Stimulated activated CD8-positive, alpha-beta memory T cell treated with anti-CD3 and anti-CD28 coated beads, Interleukin-12 subunit alpha, Interleukin-12 subunit beta, amount 100 ng/mL, for 24 hours (primary cell): ENCODE results near the gene SCAMP3.
"Not testable (repeated sequence)": the region's sequence is repeated elsewhere in the genome, so short reads cannot be mapped to it uniquely, and the experiment has no call there.

Experiments used
- DNase-seq: peaks from one replicate; pipeline ENCODE4 v3.0.0-alpha.2; 2020; ENCODE audit errors: extremely low read depth

Gene SCAMP3

DNA sequence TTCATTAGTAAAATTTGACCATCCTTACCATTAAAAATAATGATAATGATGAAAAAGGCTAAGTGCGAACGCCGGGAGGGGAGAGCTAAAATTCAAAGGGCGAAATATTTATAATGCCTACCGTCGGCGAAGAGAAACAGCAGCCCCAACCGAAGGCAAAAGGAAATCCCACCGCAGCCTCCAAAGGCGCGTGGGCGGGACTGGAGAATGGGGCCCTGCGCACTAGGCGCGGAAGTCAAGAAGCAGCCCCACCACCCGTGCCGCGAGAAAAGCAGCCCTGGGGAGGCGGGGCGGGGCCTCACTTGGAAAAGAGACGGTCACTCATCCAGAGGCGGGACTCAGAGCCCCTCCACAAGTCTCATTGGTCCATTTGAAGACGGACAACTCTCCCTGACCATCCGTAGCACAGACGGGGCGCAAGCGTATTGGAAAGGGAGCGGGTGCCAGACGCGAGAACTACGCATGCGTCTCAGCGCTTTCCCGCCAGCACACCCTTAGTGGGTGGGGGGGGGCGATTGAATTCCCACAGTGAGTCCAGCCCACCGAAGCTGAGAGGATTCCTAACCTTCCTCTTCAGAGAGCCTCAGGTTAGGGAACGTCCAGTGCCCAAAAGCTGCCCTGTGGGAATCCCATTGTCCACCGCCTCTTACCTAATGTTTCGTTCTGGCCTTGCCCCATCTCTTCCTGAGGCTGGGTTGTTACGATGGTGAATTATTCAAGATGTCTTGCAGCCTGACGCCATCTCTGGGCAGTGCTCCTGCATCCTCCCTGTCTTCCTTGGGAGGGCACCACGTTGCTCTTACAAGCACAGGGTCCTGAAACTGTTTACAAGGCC, 34.7 kb downstream of the SCAMP3 start:
- peak; percentile 98 for DNase-seq

DNA sequence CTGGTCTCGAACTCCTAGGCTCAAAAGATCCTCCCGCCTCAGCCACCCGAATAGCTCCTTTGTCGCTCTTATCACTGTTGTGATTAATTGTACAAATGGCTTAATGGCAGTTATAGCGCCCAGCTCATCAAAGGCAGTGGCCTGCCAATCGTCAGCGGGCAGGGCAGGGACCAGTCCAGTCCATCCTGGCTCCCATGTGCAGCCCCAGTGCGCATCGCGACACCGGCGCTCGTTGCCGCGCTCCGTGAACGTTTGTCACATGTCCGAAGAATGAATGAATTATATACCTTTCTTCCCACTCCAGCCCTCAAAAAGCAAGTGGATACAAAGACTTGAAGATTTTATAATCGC, 35.3 kb downstream of the SCAMP3 start:
- no peak for DNase-seq

DNA sequence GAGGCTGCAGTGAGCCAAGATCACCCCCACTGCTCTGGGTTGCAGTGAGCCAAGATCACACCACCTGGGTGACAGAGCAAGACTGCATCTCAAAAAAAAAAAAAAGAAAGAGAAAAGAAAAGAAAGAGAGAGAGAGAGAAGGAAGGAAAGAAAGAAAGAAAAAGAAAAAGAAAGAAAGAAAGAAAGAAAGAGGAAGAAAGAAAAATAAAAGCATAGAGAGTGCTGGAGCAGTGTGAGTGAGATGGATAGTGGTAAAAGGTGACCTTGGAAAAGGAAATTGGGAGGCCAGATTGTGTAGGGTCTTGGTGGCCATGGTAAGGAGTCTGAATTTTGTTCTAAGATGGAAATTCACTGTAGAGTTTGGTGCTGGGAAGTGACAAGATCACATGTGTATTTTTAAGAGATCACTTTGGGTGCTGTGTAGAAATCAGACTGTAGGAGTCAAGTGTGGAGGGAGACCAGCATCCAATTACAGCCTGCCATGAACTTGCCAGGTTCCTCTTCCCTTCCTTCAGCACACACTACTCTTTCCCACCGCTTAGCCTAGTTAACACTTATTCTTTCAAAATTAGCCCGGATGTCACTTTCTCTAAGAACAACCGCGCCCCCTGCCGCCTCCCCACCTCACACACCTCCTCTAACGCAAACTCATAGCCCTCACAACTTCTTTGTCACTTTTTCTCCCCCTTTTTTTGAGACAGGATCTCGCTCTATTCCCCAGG, 35.8 kb downstream of the SCAMP3 start:
- peak; percentile 48 for DNase-seq

DNA sequence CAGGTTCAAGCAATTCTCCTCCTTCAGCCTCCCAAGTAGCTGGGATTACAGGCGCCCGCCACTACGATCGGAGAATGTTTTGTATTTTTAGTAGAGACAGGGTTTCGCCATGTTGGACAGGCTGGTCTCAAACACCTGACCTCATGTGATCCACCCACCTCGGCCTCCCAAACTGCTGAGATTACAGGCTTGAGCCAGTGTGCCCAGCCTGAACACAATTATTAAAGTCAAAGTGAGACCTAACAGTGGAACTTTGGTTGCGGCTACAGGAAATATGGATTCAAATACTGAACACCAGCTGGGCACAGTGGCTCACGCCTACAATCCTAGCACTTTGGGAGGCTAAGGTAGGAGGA, 36.8 kb downstream of the SCAMP3 start:
- not testable (repeated sequence) for DNase-seq

DNA sequence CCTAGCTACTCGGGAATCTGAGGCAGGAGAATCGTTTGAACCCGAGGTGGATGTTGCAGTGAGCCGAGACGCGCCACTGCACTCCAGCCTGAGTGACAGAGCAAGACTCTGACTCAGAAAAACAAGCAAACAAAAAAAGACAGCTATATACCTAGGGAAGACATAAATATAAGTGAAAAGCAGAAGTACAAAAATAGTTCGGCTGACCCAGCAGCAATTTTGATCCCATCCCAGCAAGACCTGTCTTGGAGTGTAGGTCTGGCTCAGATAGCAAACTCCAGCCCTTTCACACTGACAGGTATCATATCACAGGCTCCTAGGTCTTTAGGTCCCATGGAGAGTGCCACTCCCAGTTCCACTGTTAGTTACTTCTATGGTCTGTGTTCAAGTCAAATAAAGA, 39.1 kb downstream of the SCAMP3 start:
- DNase-seq, result no peak

DNA sequence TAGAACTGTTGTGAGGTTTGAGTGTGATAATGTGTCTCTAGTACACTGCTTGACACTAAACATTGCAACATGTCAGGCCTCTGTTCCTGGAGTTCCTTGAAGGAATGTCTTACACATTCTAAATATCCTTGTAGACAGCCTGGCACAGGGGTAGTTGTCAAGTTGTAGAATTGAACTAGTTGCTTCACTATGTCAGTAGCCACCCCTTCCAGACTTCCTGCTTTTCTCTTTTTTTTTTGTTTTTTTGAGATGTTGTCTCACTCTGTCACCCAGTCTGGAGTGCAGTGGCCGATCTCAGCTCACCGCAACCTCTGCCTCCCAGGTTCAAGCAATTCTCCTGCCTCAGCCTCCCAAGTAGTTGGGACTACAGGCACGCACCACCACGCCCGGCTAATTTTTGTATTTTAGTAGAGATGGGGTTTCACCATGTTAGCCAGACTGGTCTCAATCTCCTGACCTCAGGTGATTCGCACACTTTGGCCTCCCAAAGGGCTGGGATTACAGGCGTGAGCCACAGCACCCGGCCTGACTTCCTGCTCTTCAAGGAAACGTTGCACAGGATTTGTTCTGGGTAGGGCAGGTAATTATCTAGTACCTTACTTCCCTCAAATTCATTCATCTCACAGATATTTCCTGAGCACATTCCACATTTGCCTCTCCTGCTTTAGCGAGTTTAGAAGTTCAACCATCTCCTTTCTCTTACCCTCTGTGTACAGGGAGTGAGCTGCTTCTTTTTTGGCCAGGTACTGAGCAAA, 41.8 kb downstream of the SCAMP3 start:
- DNase-seq, result not testable (repeated sequence)

DNA sequence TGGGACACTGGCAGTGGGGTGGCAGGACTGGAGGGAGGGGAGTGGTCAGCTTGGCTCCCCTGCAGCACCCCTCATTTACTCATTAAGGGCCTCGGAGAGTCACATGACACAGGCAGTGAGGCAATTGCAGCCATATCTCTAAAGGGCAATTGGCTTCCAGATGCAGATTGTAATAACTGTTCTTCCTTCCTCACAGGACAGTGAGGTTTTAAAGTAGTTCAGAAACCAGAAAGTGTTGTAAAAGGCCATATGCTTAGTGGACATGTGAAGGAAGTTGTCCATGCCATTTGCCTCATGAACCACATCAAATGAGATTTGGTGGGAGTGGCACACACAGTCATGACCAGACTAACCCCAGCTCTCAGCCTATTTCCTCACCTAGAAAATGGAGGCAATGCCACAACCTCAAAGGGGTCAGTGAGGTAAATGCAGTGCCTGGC, 42.5 kb downstream of the SCAMP3 start:
- no peak for DNase-seq

DNA sequence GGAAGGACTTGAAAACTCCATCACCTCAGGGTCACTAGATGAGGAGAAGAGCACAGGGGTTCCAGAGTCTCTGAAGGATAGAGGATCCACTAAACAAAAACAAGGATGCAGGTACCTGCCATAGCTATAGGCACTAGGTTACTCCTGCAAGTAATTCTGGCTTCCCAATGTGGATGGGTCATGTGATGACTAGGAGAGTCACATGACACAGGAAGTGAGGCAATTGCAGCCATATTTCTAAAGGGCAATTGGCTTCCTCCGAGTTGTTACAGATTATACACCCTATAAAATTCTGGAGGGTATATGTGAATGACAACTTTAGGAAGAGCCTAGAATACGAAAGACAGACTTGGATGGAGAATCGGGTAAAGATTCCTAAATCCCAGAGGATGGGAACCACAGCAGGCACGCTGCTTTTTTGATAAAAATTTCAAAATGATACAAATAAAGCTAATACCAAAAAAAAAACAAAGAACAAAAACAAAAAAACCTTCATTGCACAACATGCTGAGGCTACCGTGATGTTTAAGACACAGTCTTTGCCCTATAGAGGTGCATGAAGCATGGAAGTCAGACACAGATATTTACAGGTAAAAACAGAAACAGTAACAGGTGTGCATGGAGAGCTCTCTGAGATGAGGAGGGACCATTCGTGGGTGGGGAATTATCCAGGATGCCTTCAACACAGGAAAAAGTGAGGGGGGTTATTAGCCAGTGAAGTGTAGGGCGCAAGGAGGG, 43.1 kb downstream of the SCAMP3 start:
- no peak for DNase-seq

DNA sequence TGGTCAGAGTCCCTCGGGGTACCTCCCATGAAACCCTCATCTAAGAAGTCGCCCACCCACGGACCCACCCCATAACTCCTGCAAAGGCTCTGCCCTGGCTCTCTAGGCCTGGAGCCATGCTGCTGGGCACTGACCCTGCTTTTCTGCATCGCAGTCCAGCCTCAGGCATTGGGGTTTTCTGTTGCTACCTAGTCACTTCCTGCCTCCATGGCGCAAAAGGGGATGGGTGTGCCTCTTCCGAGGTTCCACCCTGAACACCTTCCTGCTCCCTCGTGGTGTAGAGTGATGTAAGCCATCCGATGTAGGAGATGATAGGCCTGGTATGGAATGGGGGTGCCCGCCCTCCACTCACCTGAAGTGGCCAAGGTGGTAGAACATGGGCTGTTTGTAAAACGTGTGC, 47.5 kb downstream of the SCAMP3 start:
- DNase-seq, result not testable (repeated sequence)

DNA sequence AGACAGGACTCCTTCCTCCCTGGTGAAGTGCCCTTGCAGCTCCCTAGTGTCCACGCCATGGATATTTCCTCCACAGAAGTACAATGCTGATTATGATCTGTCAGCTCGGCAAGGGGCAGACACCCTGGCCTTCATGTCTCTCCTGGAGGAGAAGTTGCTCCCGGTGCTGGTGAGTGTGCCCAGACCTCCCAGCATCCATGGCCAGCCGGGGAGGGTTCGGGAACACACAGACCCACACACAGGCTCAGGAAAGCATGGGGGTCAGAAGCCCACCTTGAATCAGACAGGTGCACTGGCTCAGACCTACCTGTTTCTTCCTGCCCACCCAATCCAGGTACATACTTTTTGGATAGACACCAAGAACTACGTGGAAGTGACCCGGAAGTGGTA, 50.1 kb downstream of the SCAMP3 start:
- not testable (repeated sequence) for DNase-seq

DNA sequence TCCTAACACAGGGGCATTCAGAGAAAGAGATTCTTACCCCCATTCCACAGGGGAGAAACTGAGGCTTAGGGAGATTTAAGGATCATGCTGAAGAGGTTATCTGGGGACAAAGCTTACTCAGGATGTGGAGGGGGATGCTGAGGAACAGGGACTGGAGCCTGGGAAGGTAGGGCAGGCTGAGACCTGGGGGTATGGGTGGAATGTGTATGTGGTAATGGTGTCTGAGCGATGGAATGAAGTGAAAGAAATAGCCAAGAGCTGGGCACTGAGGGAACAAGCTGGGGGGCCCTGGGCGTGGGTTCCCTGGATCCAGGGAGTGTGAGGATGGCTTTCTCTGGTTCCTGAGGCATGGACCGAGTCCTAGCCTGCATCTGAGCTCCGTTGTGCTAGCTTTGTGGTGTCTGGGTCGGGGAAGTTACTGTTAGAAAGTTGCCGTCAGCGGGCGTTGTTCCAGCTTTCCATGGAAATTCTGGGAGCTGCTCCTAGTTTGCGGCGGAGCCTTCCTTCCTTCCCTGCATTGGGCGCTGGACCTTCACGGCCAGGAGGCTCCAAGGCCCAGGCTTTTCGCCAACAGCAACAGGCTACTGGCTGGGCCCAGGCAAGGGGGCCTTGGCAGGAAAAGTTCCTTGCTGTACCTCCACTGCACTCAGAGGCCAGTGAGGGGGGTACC, 50.6 kb downstream of the SCAMP3 start:
- not testable (repeated sequence) for DNase-seq

DNA sequence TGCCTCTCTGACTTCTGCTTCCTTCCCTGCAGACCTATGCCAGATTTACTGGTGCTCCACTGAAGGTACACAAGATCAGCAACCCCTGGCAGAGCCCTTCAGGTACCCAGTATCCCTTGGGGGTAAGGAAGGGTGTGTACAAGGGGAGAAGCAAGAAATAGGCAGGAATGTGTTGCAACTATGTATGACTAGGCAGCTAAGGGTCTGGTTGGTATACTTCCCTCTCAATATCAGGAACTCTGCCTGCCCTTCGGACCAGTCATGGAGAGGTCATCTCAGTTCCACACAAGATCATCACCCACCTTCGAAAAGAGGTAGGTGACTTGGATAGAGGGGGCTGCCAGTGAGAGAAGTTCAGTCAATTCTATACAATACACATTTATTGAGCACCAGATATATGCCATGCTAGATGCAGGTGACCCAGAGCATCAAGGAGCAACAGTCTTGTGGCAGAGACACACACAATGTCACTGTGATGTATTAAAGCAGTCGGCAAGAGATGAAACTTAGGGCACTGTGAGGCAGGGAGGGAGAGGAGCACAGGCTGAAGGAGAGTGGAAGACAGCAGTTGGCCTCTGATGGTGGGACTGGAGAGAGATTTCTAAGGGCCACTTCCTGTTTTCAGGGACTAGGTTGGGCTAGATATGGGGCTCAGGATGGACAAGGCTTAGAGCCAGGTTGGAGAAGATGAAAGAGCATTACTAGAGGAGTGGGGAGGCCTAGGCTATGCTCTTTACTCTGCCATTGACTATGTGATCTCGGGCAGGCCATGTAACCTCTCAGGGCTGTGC, 51.7 kb downstream of the SCAMP3 start:
- DNase-seq, result no peak

DNA sequence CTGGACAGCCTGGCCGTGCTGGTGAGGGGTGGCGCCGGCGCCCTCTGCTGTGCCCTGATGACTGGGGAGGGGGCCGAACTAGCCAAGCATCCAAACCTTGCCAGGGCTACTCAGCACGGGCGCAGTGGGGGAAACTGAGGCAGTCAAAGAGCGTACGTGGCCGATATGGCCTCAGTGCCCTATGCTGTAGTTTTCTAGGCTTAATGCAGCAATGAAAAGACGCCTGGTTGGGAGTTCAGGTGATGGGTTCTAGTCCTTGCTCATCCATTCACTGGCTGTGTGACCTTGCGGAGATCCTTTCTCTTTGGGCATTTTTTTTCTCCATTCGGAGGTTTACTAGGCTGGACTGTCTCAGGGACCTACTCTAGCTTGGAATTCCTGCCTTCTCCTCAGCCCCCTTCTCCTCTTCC, 52.8 kb downstream of the SCAMP3 start:
- DNase-seq, result no peak

DNA sequence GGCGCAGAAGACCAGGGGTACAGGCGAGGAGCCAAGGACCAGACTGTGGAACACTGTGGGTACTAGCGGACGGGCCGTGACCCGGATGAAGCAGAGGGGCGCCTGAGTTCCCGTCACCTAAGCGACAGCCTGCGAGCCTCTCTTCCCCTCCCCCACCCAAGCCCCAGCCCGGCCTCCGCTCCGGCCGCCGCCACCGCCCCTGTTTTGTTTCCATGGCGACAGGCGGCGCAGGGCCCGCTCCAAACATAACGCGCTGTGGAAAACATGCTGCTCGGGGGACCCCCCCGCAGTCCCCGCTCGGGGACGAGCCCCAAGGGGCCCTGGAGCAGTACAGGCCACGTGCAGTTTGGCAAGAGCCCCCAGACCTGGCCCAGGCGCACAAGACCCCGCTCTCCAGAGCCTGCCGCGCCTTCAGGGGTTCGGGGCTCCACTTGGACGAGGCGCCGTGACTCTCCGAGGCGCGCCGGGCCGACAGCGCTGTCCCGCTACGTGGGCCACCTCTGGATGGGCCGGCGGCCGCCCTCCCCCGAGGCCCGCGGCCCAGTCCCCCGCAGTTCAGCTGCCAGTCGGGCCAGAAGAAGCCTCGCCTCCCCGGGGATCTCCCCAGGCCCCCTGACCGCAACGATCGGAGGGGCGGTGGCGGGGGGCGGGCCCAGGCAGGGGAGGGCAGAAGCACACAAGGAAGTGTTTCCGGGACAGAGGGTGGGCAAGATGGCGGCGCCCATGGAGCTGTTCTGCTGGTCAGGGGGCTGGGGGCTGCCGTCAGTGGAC, 53.4 kb downstream of the SCAMP3 start, which contains the start of gene MTX1:
MTX1 (plus strand) TSS at position 155 of the 771 bp plus-strand sequence; CDS start at position 265, 110 bp downstream.
- peak; percentile 78 for DNase-seq

DNA sequence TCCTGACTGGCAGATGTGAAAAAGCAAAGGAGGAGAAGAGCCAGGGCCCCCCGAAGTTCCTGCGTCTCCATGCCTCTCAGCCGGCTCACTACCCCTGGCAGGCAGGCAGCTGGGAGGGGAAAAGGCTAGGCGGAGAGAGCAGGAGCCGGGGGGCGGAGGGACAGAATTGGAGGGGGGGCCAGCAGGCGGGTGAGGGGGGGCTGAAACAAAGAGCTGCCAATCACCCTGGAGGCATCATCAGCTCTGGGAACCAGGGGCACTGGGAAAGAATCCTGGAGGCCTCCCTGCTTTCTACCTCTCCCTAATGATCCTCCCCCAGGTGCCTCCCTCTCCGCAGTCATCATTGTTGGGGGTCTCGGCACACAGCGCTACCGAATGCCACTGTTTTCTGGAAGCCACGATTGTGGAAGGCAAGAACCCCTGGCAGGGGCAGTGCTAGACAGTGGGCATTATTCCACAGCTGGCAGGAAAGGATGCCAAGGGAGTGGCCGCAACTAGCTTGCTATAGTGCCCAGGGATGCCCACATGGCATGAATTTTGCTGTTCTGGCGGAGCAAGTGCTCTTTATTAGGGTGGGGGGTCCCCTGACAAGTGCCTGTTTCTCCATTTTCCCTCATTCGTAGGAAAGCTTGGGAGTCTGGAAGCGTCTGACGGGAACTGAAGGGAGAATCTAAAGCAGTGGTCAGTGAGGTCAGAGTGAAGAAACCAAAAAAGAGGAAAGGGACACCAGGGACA, 54.2 kb downstream of the SCAMP3 start, which contains the start of gene THBS3:
THBS3 (minus strand) TSS at position 92 of the 735 bp plus-strand sequence; CDS start at position 71, 21 bp downstream.
- DNase-seq, result no peak

DNA sequence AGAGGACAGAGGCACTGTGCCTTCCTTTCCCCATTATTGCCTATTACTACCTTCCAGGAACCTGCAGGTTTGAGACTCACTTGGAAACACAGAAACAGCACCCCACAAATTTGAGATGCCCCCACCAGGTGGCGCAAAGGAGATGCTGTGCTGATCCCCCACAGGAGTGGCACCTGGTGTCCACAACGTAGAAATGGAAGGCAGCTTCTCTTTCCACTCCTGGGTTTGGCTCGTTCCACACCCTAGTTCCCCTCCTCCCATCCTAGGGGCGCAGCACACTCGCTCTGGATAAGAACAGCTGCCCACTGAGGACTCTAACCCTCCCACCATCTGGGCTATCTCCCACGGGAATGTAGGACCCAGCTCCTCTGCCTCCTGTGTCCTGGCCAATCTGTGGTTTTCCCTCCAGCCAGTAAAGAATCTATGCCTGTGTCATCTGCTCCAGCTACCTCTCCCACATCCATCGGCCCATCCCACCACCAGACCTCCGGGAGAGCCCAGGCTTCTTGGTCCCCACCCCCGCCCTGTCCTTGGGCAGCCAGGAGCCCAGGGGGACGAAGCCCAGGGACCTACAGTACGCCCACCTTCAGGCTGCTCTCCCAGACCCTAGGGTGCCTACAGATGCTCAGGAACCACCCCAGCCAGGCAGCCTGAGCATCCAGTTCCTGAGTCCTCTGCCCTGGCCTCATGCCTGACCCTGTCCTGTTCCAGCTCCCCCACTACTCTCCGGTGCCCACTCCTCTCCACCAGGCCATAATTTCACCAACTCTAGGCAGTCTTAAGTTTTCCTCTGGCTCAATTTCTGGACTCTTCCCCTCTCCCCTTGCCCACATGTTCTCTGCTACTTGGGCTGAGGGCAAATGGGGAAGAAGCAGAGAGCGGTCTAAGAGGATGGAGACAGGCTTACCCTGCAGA, 55.0 kb downstream of the SCAMP3 start:
- DNase-seq, result peak; percentile 69
